IMR-90 (cell line): ENCODE measurements around the gene THOP1. TPM values are rescaled to one million over a fixed set of nuclear protein-coding genes. Genes with fewer than 3 reads are reported as not detected.

Source experiments
- ATAC-seq: fragments of 200-7000 bp; cut with Tn5 transposase; 2 replicates; pipeline ENCODE4 v1.9.1; 2020; ENCODE audit warnings: low read depth, mild to moderate bottlenecking, moderate library complexity
- BruUV-seq: library from RNA; stranded (reverse); fragments of 400-500 nt; replicated peaks from 2 replicates; lab custom pipeline; 2021; lab: Mats Ljungman, UMichigan
- CTCF ChIA-PET: fragments of 300-600 bp; formaldehyde crosslinking; extraction: SDS; loops from one replicate; lab custom pipeline; 2021; ENCODE audit warnings: antibody characterized with exemption; lab: Yijun Ruan, JAX
- POLR2A ChIA-PET: fragments of 300-600 bp; sonication (Branson Sonifier 250); formaldehyde crosslinking; loops from one replicate; lab custom pipeline; 2022; ENCODE audit warnings: antibody characterized with exemption; ENCODE audit not compliant: unreplicated experiment; lab: Charles Lee
- DNase-seq: peaks from one replicate; pipeline ENCODE4 v3.0.0; 2013
- H2AFZ ChIP-seq: replicated peaks from 2 replicates; pipeline ENCODE3; 2013; ENCODE audit warnings: low read length, mild to moderate bottlenecking; ENCODE audit not compliant: poor library complexity
- H2AK5ac ChIP-seq: 2 replicates; pipeline ENCODE4 v1.6.1; 2013; ENCODE audit warnings: low read depth, low read length, inconsistent platforms
- H2AK9ac ChIP-seq: replicated peaks from 2 replicates; pipeline ENCODE3; 2013; ENCODE audit warnings: mild to moderate bottlenecking, low read depth, low read length, moderate library complexity; ENCODE audit not compliant: poor library complexity
- H2BK120ac ChIP-seq: 2 replicates; pipeline ENCODE4 v1.6.1; 2013; ENCODE audit warnings: low read depth, low read length, inconsistent platforms
- H2BK15ac ChIP-seq: 3 replicates; pipeline ENCODE4 v1.6.1; 2013; ENCODE audit warnings: low read depth, low read length, inconsistent platforms
- H2BK20ac ChIP-seq: 2 replicates; pipeline ENCODE4 v1.6.1; 2013; ENCODE audit warnings: low read depth, mild to moderate bottlenecking, inconsistent platforms, low read length, moderate library complexity
- H2BK5ac ChIP-seq: 2 replicates; pipeline ENCODE4 v1.6.1; 2013; ENCODE audit warnings: mild to moderate bottlenecking, low read depth, low read length, inconsistent platforms; ENCODE audit not compliant: poor library complexity, severe bottlenecking
- H3K14ac ChIP-seq: replicated peaks from 2 replicates; pipeline ENCODE4 v1.6.1; 2013; ENCODE audit warnings: low read depth, low read length, inconsistent platforms
- H3K18ac ChIP-seq: 2 replicates; pipeline ENCODE4 v1.6.1; 2013; ENCODE audit warnings: low read depth, low read length, control low read depth
- H3K23ac ChIP-seq: 2 replicates; pipeline ENCODE4 v1.6.1; 2013; ENCODE audit warnings: low read depth, low read length, inconsistent platforms
- H3K27ac ChIP-seq: 2 replicates; pipeline ENCODE4 v1.5.1; 2013; ENCODE audit warnings: mild to moderate bottlenecking, control low read depth, low read length; ENCODE audit not compliant: insufficient read depth
- H3K27me3 ChIP-seq: 2 replicates; pipeline ENCODE4 v1.6.1; 2013; ENCODE audit warnings: low read length; ENCODE audit not compliant: control insufficient read depth, insufficient read depth
- H3K36me3 ChIP-seq: 2 replicates; pipeline ENCODE4 v1.6.1; 2013; ENCODE audit warnings: low read length, mixed read lengths; ENCODE audit not compliant: control insufficient read depth, insufficient read depth
- H3K4ac ChIP-seq: 2 replicates; pipeline ENCODE4 v1.6.1; 2013; ENCODE audit warnings: low read depth, low read length, inconsistent platforms
- H3K4me1 ChIP-seq: 2 replicates; pipeline ENCODE4 v1.6.1; 2013; ENCODE audit warnings: low read length, mixed read lengths; ENCODE audit not compliant: control insufficient read depth, insufficient read depth
- H3K4me2 ChIP-seq: 2 replicates; pipeline ENCODE4 v1.6.1; 2013; ENCODE audit warnings: low read depth, mild to moderate bottlenecking, control low read depth, low read length, moderate library complexity
- H3K4me3 ChIP-seq: 2 replicates; pipeline ENCODE4 v1.5.1; 2013; ENCODE audit warnings: low read depth, mild to moderate bottlenecking, control low read depth, low read length, moderate library complexity; ENCODE audit not compliant: insufficient read depth
- H3K56ac ChIP-seq: 2 replicates; pipeline ENCODE4 v1.6.1; 2013; ENCODE audit warnings: low read length, inconsistent platforms; ENCODE audit not compliant: insufficient read depth; ENCODE audit errors: extremely low read depth
- H3K79me1 ChIP-seq, 2 experiments: 2 replicates each; pipeline ENCODE4 v1.6.1; 2013; ENCODE audit warnings: low read length in 2 of 2, inconsistent platforms in 1 of 2, low read depth in 1 of 2
- H3K9ac ChIP-seq: 2 replicates; pipeline ENCODE4 v1.6.1; 2013; ENCODE audit warnings: low read depth, low read length, control low read depth
- H3K9me1 ChIP-seq: 2 replicates; pipeline ENCODE4 v1.6.1; 2013; ENCODE audit warnings: low read length, inconsistent platforms; ENCODE audit not compliant: insufficient read depth
- H3K9me3 ChIP-seq: 2 replicates; pipeline ENCODE4 v1.6.1; 2013; ENCODE audit warnings: low read length; ENCODE audit not compliant: control insufficient read depth, insufficient read depth
- H4K20me1 ChIP-seq: 2 replicates; pipeline ENCODE4 v1.6.1; 2013; ENCODE audit warnings: low read length, inconsistent platforms; ENCODE audit not compliant: insufficient read depth
- H4K5ac ChIP-seq: 2 replicates; pipeline ENCODE4 v1.6.1; 2013; ENCODE audit warnings: mild to moderate bottlenecking, low read depth, low read length, control low read depth
- H4K8ac ChIP-seq, 2 experiments: 2 replicates each; pipeline ENCODE4 v1.6.1; 2013; ENCODE audit warnings: low read depth in 2 of 2, low read length in 2 of 2, control low read depth in 1 of 2, inconsistent platforms in 1 of 2
- H4K91ac ChIP-seq: 2 replicates; pipeline ENCODE4 v1.6.1; 2013; ENCODE audit warnings: low read depth, low read length, inconsistent platforms; ENCODE audit not compliant: insufficient read depth
- BHLHE40 ChIP-seq: fragments of 150-350 bp; IDR thresholded peaks from 2 replicates; pipeline ENCODE4 v1.6.1; 2016; ENCODE audit warnings: mild to moderate bottlenecking, low read depth, low read length
- CEBPB ChIP-seq: IDR thresholded peaks from 2 replicates; pipeline ENCODE4 v1.6.1; 2012; ENCODE audit warnings: low read depth, low read length, improper control_type of control experiment
- CHD1 ChIP-seq: IDR thresholded peaks from 2 replicates; pipeline ENCODE4 v1.6.1; 2012; ENCODE audit warnings: low read depth, low read length, improper control_type of control experiment
- CTCF ChIP-seq: conservative IDR thresholded peaks from 2 replicates; pipeline ENCODE4 v1.5.1; 2012; ENCODE audit warnings: mild to moderate bottlenecking, low read depth, low read length, improper control_type of control experiment
- ELK1 ChIP-seq: fragments of 150-350 bp; IDR thresholded peaks from 2 replicates; pipeline ENCODE4 v1.6.1; 2016; ENCODE audit warnings: low read depth, mild to moderate bottlenecking, low read length, moderate library complexity, borderline replicate concordance
- FOS ChIP-seq: fragments of 150-350 bp; IDR thresholded peaks from 2 replicates; pipeline ENCODE4 v1.6.1; 2016; ENCODE audit warnings: low read depth, low read length
- MAFK ChIP-seq: IDR thresholded peaks from 2 replicates; pipeline ENCODE4 v1.6.1; 2012; ENCODE audit warnings: low read depth, low read length, improper control_type of control experiment
- MXI1 ChIP-seq: IDR thresholded peaks from 2 replicates; pipeline ENCODE4 v1.6.1; 2012; ENCODE audit warnings: low read depth, mild to moderate bottlenecking, low read length, moderate library complexity, borderline replicate concordance
- NFE2L2 ChIP-seq: fragments of 150-350 bp; IDR thresholded peaks from 2 replicates; pipeline ENCODE4 v1.6.1; 2016; ENCODE audit warnings: low read depth, mild to moderate bottlenecking, low read length
- POLR2A ChIP-seq: IDR thresholded peaks from 2 replicates; pipeline ENCODE4 v1.6.1; 2012; ENCODE audit warnings: mild to moderate bottlenecking, low read depth, low read length
- RAD21 ChIP-seq: IDR thresholded peaks from 2 replicates; pipeline ENCODE4 v1.6.1; 2012; ENCODE audit warnings: low read length, improper control_type of control experiment
- RCOR1 ChIP-seq: IDR thresholded peaks from 2 replicates; pipeline ENCODE4 v1.6.1; 2012; ENCODE audit warnings: mild to moderate bottlenecking, low read length, improper control_type of control experiment; ENCODE audit not compliant: insufficient replicate concordance
- RFX5 ChIP-seq: IDR thresholded peaks from 2 replicates; pipeline ENCODE4 v1.8.0; 2012; ENCODE audit warnings: low read depth, mild to moderate bottlenecking, low read length, moderate library complexity
- USF2 ChIP-seq: fragments of 150-350 bp; IDR thresholded peaks from 2 replicates; pipeline ENCODE4 v1.6.1; 2017; ENCODE audit warnings: mild to moderate bottlenecking, antibody characterized with exemption, low read length, low read depth
- WGBS, 2 experiments: methylation state at CpG; one replicate each; pipeline versions ENCODE4 v1.1.5 to v1.1.7; 2013; ENCODE audit warnings: missing lambda C conversion rate in 2 of 2; ENCODE audit not compliant: insufficient read length in 1 of 2; ENCODE audit errors: extremely low coverage in 2 of 2; 5-methylcytosine and 5-hydroxymethylcytosine counted together
- dilution Hi-C: fragments of 300-500 bp; cut with HindIII; formaldehyde crosslinking; loops from one replicate; pipeline ENCODE4 v1.14.3; 2018; ENCODE audit warnings: low sequenced_read_pairs; ENCODE audit not compliant: unreplicated experiment
- in situ Hi-C: fragments of 300-500 bp; cut with MboI; formaldehyde crosslinking; loops from 3 replicates; pipeline ENCODE4 v1.14.3; 2019; ENCODE audit warnings: low sequenced_read_pairs, inconsistent platforms, mixed read lengths
- intact Hi-C: fragments of 100-400 bp; cut with micrococcal nuclease; formaldehyde crosslinking; loops from 2 replicates; pipeline ENCODE4 v1.10.0; 2022
- polyA plus RNA-seq, 3 experiments: library from polyadenylated mRNA; depleted of rRNA; stranded (reverse); fragments of >200 nt; gene quantifications; 2 replicates each; pipeline ENCODE4 v1.2.3, GENCODE V29; 2012; ENCODE audit warnings: low replicate concordance in 1 of 3
- total RNA-seq: library from RNA; depleted of rRNA; stranded (reverse); fragments of >200 nt; gene quantifications from 2 replicates; pipeline ENCODE4 v1.2.3, GENCODE V29; 2012

The THOP1 gene
- total and polyA plus RNA-seq, 2 of the 4 experiments (the other 2 are of a cell fraction): 57.5 to 91.9 TPM

GRCh38 chr19:2768365-2769132, 16.8 kb upstream of the THOP1 start:
- H3K27ac ChIP-seq: no peak overlapping the region
- H3K36me3 ChIP-seq: peaks cover 37% of the 10 kb centered on the region
- in situ Hi-C loops: no loop called here

More at GRCh38 chr19:2768365-2769132, 16.8 kb upstream of the THOP1 start:
- H2AK9ac ChIP-seq: no peak overlapping the region
- no peaks in the 10 kb centered on the region for H3K9me1 ChIP-seq
- dilution Hi-C loops (no loop called here), intact Hi-C loops (no loop called here)
- H3K27me3 ChIP-seq: no peaks in the 10 kb centered on the region
- no peak overlapping the region for H3K18ac ChIP-seq
- no peak overlapping the region for H3K4me2 ChIP-seq
- H4K8ac ChIP-seq: no peak overlapping the region
- H3K14ac ChIP-seq: no peak overlapping the region
- no peak overlapping the region for H4K91ac ChIP-seq
- peaks cover 2% of the 10 kb centered on the region; the same call in 1 of the 2 replicates for H3K4me1 ChIP-seq
- H2BK5ac ChIP-seq: no peak overlapping the region
- H4K20me1 ChIP-seq: peaks cover 52% of the 10 kb centered on the region
- H3K4ac ChIP-seq: no peak overlapping the region
- H3K4me3 ChIP-seq: no peak overlapping the region
- H2BK120ac ChIP-seq: no peak overlapping the region
- no peak overlapping the region for H4K5ac ChIP-seq
- DNase-seq (no peak), ATAC-seq (no peak)
- H2BK20ac ChIP-seq: no peak overlapping the region
- CTCF ChIA-PET: no interaction called here
- POLR2A ChIA-PET: no interaction called here
- H3K56ac ChIP-seq: no peak overlapping the region
- H3K9me3 ChIP-seq: no peaks in the 10 kb centered on the region
- H3K9ac ChIP-seq: no peak overlapping the region
- no peak overlapping the region for H2BK15ac ChIP-seq
- H3K79me1 ChIP-seq: peaks cover 0 to 44% of the 10 kb centered on the region in 2 experiments; a peak in 2 of 4 replicates
- 95% methylated on average over 21 of the region's 29 CpGs; no CpG with 5 or more reads in 1 of the 2 experiments for WGBS, 2 experiments
- no peak overlapping the region for H2AFZ ChIP-seq
- H3K23ac ChIP-seq: no peak overlapping the region
- no TSS peak for BruUV-seq
- no peak overlapping the region for H2AK5ac ChIP-seq
- TF ChIP-seq CEBPB (no peak), POLR2A (no peak), NFE2L2 (no peak), BHLHE40 (no peak), MAFK (no peak), CTCF (no peak), RAD21 (no peak), RFX5 (no peak), MXI1 (no peak), USF2 (no peak), RCOR1 (no peak), ELK1 (no peak), CHD1 (no peak), FOS (no peak)
